ENCODE measurements around the gene LRRC72. TPM values are rescaled to one million over a fixed set of nuclear protein-coding genes. Genes with fewer than 3 reads are reported as not detected.

LRRC72 gene
- total RNA-seq, 1 experiment from 2014 or later: not detected

DNA sequence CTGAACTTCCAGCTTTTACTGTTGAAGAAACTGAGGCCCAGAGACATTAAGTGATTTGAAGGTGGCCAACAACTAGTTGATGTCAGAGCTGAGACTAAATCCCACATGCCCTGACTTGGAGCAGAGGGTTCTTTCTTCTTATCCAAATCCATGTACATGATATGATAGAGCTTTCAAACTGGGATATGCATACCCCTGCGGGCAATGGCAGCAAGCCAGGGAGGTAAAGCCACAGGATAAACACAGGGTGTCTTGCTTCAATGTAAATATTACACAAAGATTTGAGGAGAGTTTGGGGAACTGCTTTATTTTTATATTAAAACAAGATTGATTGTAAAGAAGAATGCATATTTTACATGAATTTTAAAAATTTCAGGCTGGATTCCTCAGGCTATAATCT, 2.3 kb upstream of the LRRC72 start:
- no peak overlapping the region for H4K8ac ChIP-seq (replicated peaks; ENCODE audit: insufficient read length, low read depth, low read length)
- H4K91ac ChIP-seq (ENCODE audit: insufficient read length, low read depth, low read length): no peak overlapping the region
- H2BK15ac ChIP-seq (ENCODE audit: low read depth, low read length): no peak overlapping the region
- no peak for TF ChIP-seq CTCF (conservative IDR thresholded peaks at IDR 0.05)
- H4K5ac ChIP-seq (ENCODE audit: insufficient read length, low read depth, low read length): no peak overlapping the region
- H3K27me3 ChIP-seq (ENCODE audit: insufficient read depth, low read length): no peaks in the 10 kb centered on the region
- WGBS (ENCODE audit: extremely low coverage, insufficient read length, low lambda C conversion rate): no CpG with 5 or more reads among the region's 1 CpG
- H2BK120ac ChIP-seq (ENCODE audit: low read depth, low read length, poor library complexity, severe bottlenecking): no peak overlapping the region
- no peak overlapping the region for H3K4me3 Mint-ChIP-seq
- no peak for DNase-seq
- no peak overlapping the region for H3K4me2 ChIP-seq (ENCODE audit: insufficient read depth, insufficient read length, low read length)
- H3K9me3 ChIP-seq (ENCODE audit: control insufficient read depth, low read depth, low read length): no peaks in the 10 kb centered on the region
- no peaks in the 10 kb centered on the region for H3K4me1 ChIP-seq (ENCODE audit: insufficient read depth, low read length)
- H3K23me2 ChIP-seq (ENCODE audit: insufficient read length, low read depth, low read length, poor library complexity, severe bottlenecking): no peaks in the 10 kb centered on the region
- H2BK12ac ChIP-seq (ENCODE audit: insufficient read length, low read depth, low read length): no peak overlapping the region
- peaks cover 7% of the 10 kb centered on the region in 2 experiments for H3K4me1 Mint-ChIP-seq
- no peak overlapping the region for H3K23ac ChIP-seq (ENCODE audit: insufficient read length, low read depth, low read length)
- no peaks in the 10 kb centered on the region for H3K36me3 Mint-ChIP-seq (ENCODE audit: insufficient read depth in 1 of 3, low read depth in 3 of 3)
- no peak overlapping the region for H2AFZ ChIP-seq (ENCODE audit: low read length)
- H3K79me2 ChIP-seq (ENCODE audit: insufficient read depth, low read length): no peaks in the 10 kb centered on the region
- H3K79me1 ChIP-seq (ENCODE audit: insufficient read depth, low read depth, low read length, poor library complexity, severe bottlenecking): no peaks in the 10 kb centered on the region
- H2BK5ac ChIP-seq (ENCODE audit: insufficient read length, low read length): no peak overlapping the region
- H3K9ac ChIP-seq (ENCODE audit: extremely low read depth, insufficient read length, low read length): no peak overlapping the region
- no peak overlapping the region for H3K14ac ChIP-seq (ENCODE audit: insufficient read depth, low read length)
- no peak overlapping the region for H3K4ac ChIP-seq (ENCODE audit: low read depth, low read length)
- no peak overlapping the region for H3K56ac ChIP-seq (ENCODE audit: insufficient read length, low read depth, low read length)
- no peak overlapping the region for H3K18ac ChIP-seq (ENCODE audit: insufficient read length, low read depth, low read length)
- H3K27ac Mint-ChIP-seq: no peak overlapping the region
- H2BK20ac ChIP-seq (ENCODE audit: low read depth, low read length, poor library complexity, severe bottlenecking): no peak overlapping the region
- H3K27me3 Mint-ChIP-seq (ENCODE audit: low read depth): no peaks in the 10 kb centered on the region
- no peak overlapping the region for H3K27ac ChIP-seq (ENCODE audit: insufficient read length, low read depth, low read length)
- no peak overlapping the region for H2AK5ac ChIP-seq (ENCODE audit: insufficient read length, low read length)
- no peaks in the 10 kb centered on the region for H4K20me1 ChIP-seq (ENCODE audit: control insufficient read depth, insufficient read depth, insufficient read length)
- peaks cover 0 to 4% of the 10 kb centered on the region in 2 experiments; a peak in 1 of 5 replicates for H3K9me3 Mint-ChIP-seq
- H3T11ph ChIP-seq (ENCODE audit: low read length): no peak overlapping the region
